Spleen (tissue), 7 donors: ENCODE measurements around the gene BTBD17.

Experiments
- POLR2A ChIP-seq, 3 donors: fragments of 450-650 bp; IDR thresholded peaks; one replicate each; pipeline ENCODE4 v1.5.1; 2017; ENCODE audit warnings: antibody characterized with exemption in 3 of 3, mild to moderate bottlenecking in 1 of 3
- POLR2AphosphoS5 ChIP-seq, 3 donors: sonication (generic); formaldehyde crosslinking; IDR thresholded peaks; one replicate each; pipeline ENCODE4 v1.5.1; 2017; ENCODE audit warnings: antibody characterized with exemption in 3 of 3
- TF ChIP-seq, protein P1 (sequence below), 11 experiments: fragments of 200-600 bp in 7 of 11; fragments of 450-650 bp in 4 of 11; sonication (generic) in 4 of 11; IDR thresholded peaks in 8 of 11; conservative IDR thresholded peaks in 3 of 11; 1 replicate in 7 of 11; 2 replicates in 4 of 11; pipeline versions ENCODE4 v1.4.0 to v1.8.0; 2016 to 2021; ENCODE audit warnings: antibody characterized with exemption in 11 of 11, inconsistent platforms in 4 of 11, mild to moderate bottlenecking in 1 of 11
- donor health status: DM: no; HTN: no; CAD: no; lungs with moderate emphysema.
- donor health status: DM: no; HTN: no; CAD: no.
- donor health status: DM: no; HTN: no; CAD: no.

DNA sequence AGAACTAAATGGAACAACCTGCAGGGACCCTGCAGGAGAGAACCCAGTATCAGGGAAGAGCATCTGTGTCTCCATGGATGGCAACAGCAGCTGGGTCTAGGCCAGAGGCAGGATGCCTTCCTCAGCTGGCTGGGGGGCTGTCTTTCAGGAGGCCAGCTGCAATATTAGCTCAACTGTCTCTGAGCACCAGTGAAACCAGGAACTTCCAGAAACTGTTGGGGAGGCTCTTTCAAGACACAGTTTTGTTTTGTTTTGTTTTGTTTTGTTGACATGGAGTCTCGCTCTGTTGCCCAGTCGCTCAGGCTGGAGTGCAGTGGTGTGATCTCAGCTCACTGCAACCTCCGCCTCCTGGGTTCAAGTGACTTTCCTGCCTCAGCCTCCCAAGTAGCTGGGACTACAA, 13.2 kb upstream of the BTBD17 start:
- no peak for TF ChIP-seq POLR2AphosphoS5 (IDR thresholded peaks at IDR 0.05)
- TF ChIP-seq POLR2A (IDR thresholded peaks at IDR 0.05), result no peak
- TF ChIP-seq, protein P1, sequence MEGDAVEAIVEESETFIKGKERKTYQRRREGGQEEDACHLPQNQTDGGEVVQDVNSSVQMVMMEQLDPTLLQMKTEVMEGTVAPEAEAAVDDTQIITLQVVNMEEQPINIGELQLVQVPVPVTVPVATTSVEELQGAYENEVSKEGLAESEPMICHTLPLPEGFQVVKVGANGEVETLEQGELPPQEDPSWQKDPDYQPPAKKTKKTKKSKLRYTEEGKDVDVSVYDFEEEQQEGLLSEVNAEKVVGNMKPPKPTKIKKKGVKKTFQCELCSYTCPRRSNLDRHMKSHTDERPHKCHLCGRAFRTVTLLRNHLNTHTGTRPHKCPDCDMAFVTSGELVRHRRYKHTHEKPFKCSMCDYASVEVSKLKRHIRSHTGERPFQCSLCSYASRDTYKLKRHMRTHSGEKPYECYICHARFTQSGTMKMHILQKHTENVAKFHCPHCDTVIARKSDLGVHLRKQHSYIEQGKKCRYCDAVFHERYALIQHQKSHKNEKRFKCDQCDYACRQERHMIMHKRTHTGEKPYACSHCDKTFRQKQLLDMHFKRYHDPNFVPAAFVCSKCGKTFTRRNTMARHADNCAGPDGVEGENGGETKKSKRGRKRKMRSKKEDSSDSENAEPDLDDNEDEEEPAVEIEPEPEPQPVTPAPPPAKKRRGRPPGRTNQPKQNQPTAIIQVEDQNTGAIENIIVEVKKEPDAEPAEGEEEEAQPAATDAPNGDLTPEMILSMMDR (IDR thresholded peaks at IDR 0.05 in 8 of 11, conservative IDR thresholded peaks at IDR 0.05 in 3 of 11), result no peak
